PC-3 (cell line): ENCODE results near the gene NUDT5. TPM values are rescaled to one million over a fixed set of nuclear protein-coding genes. Genes with fewer than 3 reads are reported as not detected.

Source experiments
- ATAC-seq: fragments of 200-7000 bp; cut with Tn5 transposase; 2 replicates; pipeline ENCODE4 v1.9.1; 2020; ENCODE audit warnings: mild to moderate bottlenecking, moderate library complexity
- BruUV-seq: library from RNA; stranded (reverse); fragments of 400-500 nt; replicated peaks from 2 replicates; lab custom pipeline; 2021; lab: Mats Ljungman, UMichigan
- CTCF ChIA-PET: fragments of 300-600 bp; sonication (Branson Sonifier 250); formaldehyde crosslinking; loops from one replicate; lab custom pipeline; 2022; ENCODE audit warnings: antibody characterized with exemption; lab: Charles Lee
- POLR2A ChIA-PET: fragments of 300-600 bp; sonication (Branson Sonifier 250); formaldehyde crosslinking; loops from one replicate; lab custom pipeline; 2022; ENCODE audit warnings: antibody characterized with exemption; ENCODE audit not compliant: unreplicated experiment; lab: Charles Lee
- DNase-seq: peaks from one replicate; pipeline ENCODE4 v3.0.0-alpha.2; 2015
- H2AFZ ChIP-seq: fragments of 300-600 bp; sonication (generic); 2 replicates; pipeline ENCODE4 v1.6.0; 2016; ENCODE audit warnings: antibody characterized with exemption, low read length
- H3F3A ChIP-seq: fragments of 300-600 bp; sonication (generic); one replicate; pipeline ENCODE4 v1.6.0; 2017; ENCODE audit warnings: antibody characterized with exemption, low read length, control low read depth, mild to moderate bottlenecking; ENCODE audit not compliant: unreplicated experiment
- H3K27ac ChIP-seq: fragments of 300-600 bp; sonication (generic); 2 replicates; pipeline ENCODE4 v1.5.1; 2016; ENCODE audit warnings: mild to moderate bottlenecking, low read length
- H3K27me3 ChIP-seq: fragments of 300-600 bp; sonication (generic); 2 replicates; pipeline ENCODE4 v1.6.1; 2016; ENCODE audit warnings: low read length, mixed read lengths
- H3K36me3 ChIP-seq: fragments of 300-600 bp; sonication (generic); 2 replicates; pipeline ENCODE4 v1.6.1; 2016; ENCODE audit warnings: low read depth, mixed run types, low read length, mixed read lengths
- H3K4me1 ChIP-seq: fragments of 300-600 bp; sonication (generic); 2 replicates; pipeline ENCODE4 v1.5.1; 2016; ENCODE audit warnings: low read length; ENCODE audit not compliant: insufficient read depth
- H3K4me2 ChIP-seq: fragments of 300-600 bp; sonication (generic); 2 replicates; pipeline ENCODE4 v1.6.0; 2016; ENCODE audit warnings: low read length
- H3K4me3 ChIP-seq: fragments of 300-600 bp; sonication (generic); 2 replicates; pipeline ENCODE4 v1.5.1; 2016; ENCODE audit warnings: mild to moderate bottlenecking, low read length, mixed read lengths
- H3K79me2 ChIP-seq: fragments of 300-600 bp; sonication (generic); 2 replicates; pipeline ENCODE4 v1.6.1; 2017; ENCODE audit warnings: low read length, mixed read lengths
- H3K9ac ChIP-seq: fragments of 300-600 bp; sonication (generic); 2 replicates; pipeline ENCODE4 v1.6.0; 2016; ENCODE audit warnings: mild to moderate bottlenecking, low read length
- H3K9me2 ChIP-seq: fragments of 300-600 bp; sonication (generic); replicated peaks from 2 replicates; pipeline ENCODE4 v1.6.1; 2016; ENCODE audit warnings: mixed run types, low read length, mixed read lengths
- H3K9me3 ChIP-seq: fragments of 300-600 bp; sonication (generic); 2 replicates; pipeline ENCODE4 v1.6.1; 2016; ENCODE audit warnings: low read length, mixed read lengths
- H4K20me1 ChIP-seq: fragments of 300-600 bp; sonication (generic); 2 replicates; pipeline ENCODE4 v1.6.1; 2016; ENCODE audit warnings: low read length, mixed read lengths
- CTCF ChIP-seq: fragments of 300-600 bp; sonication (generic); conservative IDR thresholded peaks from 2 replicates; pipeline ENCODE4 v1.5.1; 2017; ENCODE audit warnings: antibody characterized with exemption, low read depth, mild to moderate bottlenecking, low read length
- EZH2 ChIP-seq: fragments of 300-600 bp; sonication (generic); IDR thresholded peaks from one replicate; pipeline ENCODE4 v1.6.1; 2017; ENCODE audit warnings: antibody characterized with exemption, mild to moderate bottlenecking, low read length; ENCODE audit not compliant: unreplicated experiment
- EZH2phosphoT487 ChIP-seq: fragments of 300-600 bp; sonication (generic); IDR thresholded peaks from 2 replicates; pipeline ENCODE4 v1.6.1; 2018; ENCODE audit warnings: mild to moderate bottlenecking, antibody characterized with exemption, low read length, borderline replicate concordance
- intact Hi-C: fragments of 100-400 bp; cut with micrococcal nuclease; formaldehyde crosslinking; loops from 2 replicates; pipeline ENCODE4 v1.9.0; 2023
- total RNA-seq: library from RNA; depleted of rRNA; stranded (reverse); fragments of >200 nt; gene quantifications from 2 replicates; pipeline ENCODE4 v1.2.3, GENCODE V29; 2014

NUDT5 gene
- total RNA-seq, 1 experiment from 2014 or later, result 39.3 TPM

DNA sequence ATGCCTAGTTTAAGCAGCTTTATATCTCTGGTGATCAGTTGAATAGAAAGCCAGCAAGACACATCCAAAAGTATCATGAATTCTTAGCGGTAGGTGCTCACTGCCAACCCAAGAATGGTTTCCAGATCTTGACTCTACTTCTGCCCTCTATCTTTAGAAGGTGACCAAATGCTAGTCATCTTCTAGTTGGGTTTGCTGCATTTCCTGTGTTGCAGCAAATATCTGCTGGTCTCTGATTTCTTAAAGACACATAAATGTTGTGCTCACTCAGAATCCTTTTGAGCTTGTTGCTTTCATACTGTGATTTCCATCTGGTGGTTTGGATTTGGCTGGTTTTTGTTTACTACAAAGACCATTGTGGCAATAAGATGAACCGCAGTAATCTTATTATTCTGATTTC is 2.5 kb upstream of the NUDT5 start:
- Histone ChIP-seq H4K20me1 (peaks cover 4% of the 10 kb centered on the region; the same call in 1 of the 2 replicates), H3F3A (no peaks in the 10 kb centered on the region), H3K27me3 (no peaks in the 10 kb centered on the region), H3K4me1 (peaks cover 11% of the 10 kb centered on the region; the same call in 1 of the 2 replicates), H3K4me2 (peak overlapping the region; percentile 90), H2AFZ (no peak overlapping the region), H3K79me2 (peaks cover 73% of the 10 kb centered on the region), H3K9me2 (no peaks in the 10 kb centered on the region), H3K9me3 (no peaks in the 10 kb centered on the region), H3K9ac (no peak overlapping the region), H3K4me3 (peak overlapping the region; percentile 98), H3K36me3 (peaks cover 7% of the 10 kb centered on the region; the same call in 1 of the 2 replicates), H3K27ac (no peak overlapping the region)
- ChIA-PET CTCF (no interaction called here), POLR2A (no interaction called here)
- intact Hi-C loops, result no loop called here
- DNase-seq (no peak), ATAC-seq (no peak)
- BruUV-seq, result no TSS peak
- TF ChIP-seq EZH2phosphoT487, result no peak
- no peak for TF ChIP-seq CTCF
- TF ChIP-seq EZH2, result no peak

DNA sequence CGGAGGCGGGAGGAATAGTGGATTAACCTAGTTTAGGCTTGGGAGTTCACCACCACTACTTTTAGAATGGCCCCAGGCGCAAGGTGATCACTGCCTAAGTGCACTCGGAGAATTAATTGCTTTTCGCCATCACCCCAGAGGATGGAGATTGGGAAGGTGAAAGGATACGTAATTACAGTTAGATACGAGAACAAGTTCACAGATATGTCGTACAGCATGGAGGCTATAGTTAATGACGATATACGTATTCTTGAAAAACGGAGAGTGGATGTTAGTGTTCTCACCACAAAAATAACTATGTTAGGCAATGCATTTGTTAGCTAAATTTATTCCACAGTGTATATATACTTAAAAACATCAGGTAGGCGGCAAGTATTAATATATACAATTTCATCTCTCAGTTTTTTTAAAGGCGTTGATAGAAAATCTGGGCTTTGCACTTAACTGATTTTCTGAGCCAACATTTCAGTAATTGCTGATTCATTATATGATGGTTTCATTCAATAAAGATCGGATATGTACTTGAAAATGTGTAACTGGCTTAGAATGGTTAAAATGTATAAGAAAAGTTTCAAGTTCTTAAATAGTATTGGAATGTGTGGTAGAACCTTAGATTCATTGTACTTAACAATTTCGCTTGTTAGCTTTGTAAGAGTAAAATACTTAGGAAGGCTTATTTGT is 980 bp upstream of the NUDT5 start:
- Histone ChIP-seq H3K9me3 (no peaks in the 10 kb centered on the region), H3K36me3 (peaks cover 7% of the 10 kb centered on the region; the same call in 1 of the 2 replicates), H3K4me1 (peaks cover 11% of the 10 kb centered on the region; the same call in 1 of the 2 replicates), H3F3A (no peaks in the 10 kb centered on the region), H3K9me2 (no peaks in the 10 kb centered on the region), H3K9ac (peak overlapping the region; percentile 93), H3K79me2 (peaks cover 85% of the 10 kb centered on the region), H3K27me3 (no peaks in the 10 kb centered on the region), H3K4me3 (peak overlapping the region; percentile 98), H3K27ac (peak overlapping the region; percentile 77), H2AFZ (peak overlapping the region; percentile 89), H3K4me2 (peak overlapping the region; percentile 90), H4K20me1 (peaks cover 4% of the 10 kb centered on the region; the same call in 1 of the 2 replicates)
- ChIA-PET POLR2A (interaction anchor here (1.1 kb wide), 1 partner anchor 24 kb away, joined by 9 read pairs; no protein-coding TSS in a partner anchor), CTCF (no interaction called here)
- DNase-seq (no peak), ATAC-seq (no peak; the same call in 1 of the 2 replicates)
- no peak for TF ChIP-seq EZH2phosphoT487
- TSS peak; percentile 73 for BruUV-seq
- intact Hi-C loops, result no loop called here

DNA sequence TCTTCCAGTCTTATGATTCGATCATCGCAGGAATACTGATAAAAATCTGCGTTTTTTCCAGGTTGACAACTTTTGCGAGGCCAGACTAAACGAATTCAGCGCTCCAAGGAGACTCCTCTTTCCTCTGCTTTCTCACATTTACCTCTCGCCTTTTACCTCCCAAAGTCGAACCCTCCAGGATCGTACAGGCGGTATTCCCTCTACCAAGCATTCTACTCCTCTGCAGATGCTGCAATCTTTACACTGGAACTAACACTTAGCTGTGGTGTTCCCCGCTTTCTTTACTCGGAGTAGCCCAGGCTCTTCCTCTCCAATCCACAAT is 449 bp downstream of the NUDT5 start:
- TF ChIP-seq CTCF, result no peak
- TF ChIP-seq EZH2, result no peak
- TF ChIP-seq EZH2phosphoT487, result no peak
- Histone ChIP-seq H3K9me2 (no peaks in the 10 kb centered on the region), H3K27ac (peak overlapping the region; percentile 77), H3F3A (no peaks in the 10 kb centered on the region), H3K27me3 (no peaks in the 10 kb centered on the region), H3K36me3 (peaks cover 7% of the 10 kb centered on the region; the same call in 1 of the 2 replicates), H3K9ac (peak overlapping the region; percentile 93), H3K9me3 (no peaks in the 10 kb centered on the region), H3K79me2 (peaks cover 82% of the 10 kb centered on the region), H2AFZ (peak overlapping the region; percentile 89), H3K4me2 (peak overlapping the region; percentile 90), H4K20me1 (peaks cover 4% of the 10 kb centered on the region; the same call in 1 of the 2 replicates), H3K4me1 (peaks cover 11% of the 10 kb centered on the region; the same call in 1 of the 2 replicates), H3K4me3 (peak overlapping the region; percentile 98)
- intact Hi-C loops, result no loop called here
- POLR2A ChIA-PET, result interaction anchor here (0.6 to 1.1 kb wide), 2 partner anchors 25 to 439 kb away, joined by 3 to 9 read pairs; no protein-coding TSS in a partner anchor
- CTCF ChIA-PET, result no interaction called here
- ATAC-seq (no peak; the same call in 1 of the 2 replicates), DNase-seq (peak; percentile 1)
- TSS peak; percentile 52 for BruUV-seq
